Spleen (tissue), 7 donors: ENCODE measurements around the gene FRMD5.

ENCODE experiments used
- POLR2A ChIP-seq, 3 donors: fragments of 450-650 bp; IDR thresholded peaks; one replicate each; pipeline ENCODE4 v1.5.1; 2017; ENCODE audit warnings: antibody characterized with exemption in 3 of 3, mild to moderate bottlenecking in 1 of 3
- POLR2AphosphoS5 ChIP-seq, 3 donors: sonication (generic); formaldehyde crosslinking; IDR thresholded peaks; one replicate each; pipeline ENCODE4 v1.5.1; 2017; ENCODE audit warnings: antibody characterized with exemption in 3 of 3
- TF ChIP-seq, protein P1 (sequence below), 11 experiments: fragments of 200-600 bp in 7 of 11; fragments of 450-650 bp in 4 of 11; sonication (generic) in 4 of 11; IDR thresholded peaks in 8 of 11; conservative IDR thresholded peaks in 3 of 11; 1 replicate in 7 of 11; 2 replicates in 4 of 11; pipeline versions ENCODE4 v1.4.0 to v1.8.0; 2016 to 2021; ENCODE audit warnings: antibody characterized with exemption in 11 of 11, inconsistent platforms in 4 of 11, mild to moderate bottlenecking in 1 of 11
- donor health status: DM: no; HTN: no; CAD: no; lungs with moderate emphysema.
- donor health status: DM: no; HTN: no; CAD: no.
- donor health status: DM: no; HTN: no; CAD: no.

DNA sequence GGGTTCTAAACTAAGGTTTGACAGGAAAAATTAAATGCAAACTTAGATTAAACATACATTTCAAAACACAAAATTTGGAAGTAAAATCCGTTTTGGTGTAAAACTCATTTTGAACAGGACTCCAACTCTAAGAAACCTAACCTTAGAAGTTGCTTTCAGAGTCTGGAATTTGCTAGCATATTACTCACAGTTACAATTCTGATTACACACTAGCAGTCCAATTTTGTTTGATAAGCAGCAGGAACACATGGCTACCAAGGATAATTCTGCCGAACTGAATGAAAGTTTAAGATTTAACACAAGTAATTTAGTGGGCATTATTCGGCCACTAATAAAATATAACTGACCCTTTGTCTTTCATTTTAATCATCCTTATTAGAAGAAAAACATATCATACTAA, 49.6 kb downstream of the FRMD5 start:
- no peak for TF ChIP-seq POLR2A (IDR thresholded peaks at IDR 0.05)
- TF ChIP-seq, protein P1, sequence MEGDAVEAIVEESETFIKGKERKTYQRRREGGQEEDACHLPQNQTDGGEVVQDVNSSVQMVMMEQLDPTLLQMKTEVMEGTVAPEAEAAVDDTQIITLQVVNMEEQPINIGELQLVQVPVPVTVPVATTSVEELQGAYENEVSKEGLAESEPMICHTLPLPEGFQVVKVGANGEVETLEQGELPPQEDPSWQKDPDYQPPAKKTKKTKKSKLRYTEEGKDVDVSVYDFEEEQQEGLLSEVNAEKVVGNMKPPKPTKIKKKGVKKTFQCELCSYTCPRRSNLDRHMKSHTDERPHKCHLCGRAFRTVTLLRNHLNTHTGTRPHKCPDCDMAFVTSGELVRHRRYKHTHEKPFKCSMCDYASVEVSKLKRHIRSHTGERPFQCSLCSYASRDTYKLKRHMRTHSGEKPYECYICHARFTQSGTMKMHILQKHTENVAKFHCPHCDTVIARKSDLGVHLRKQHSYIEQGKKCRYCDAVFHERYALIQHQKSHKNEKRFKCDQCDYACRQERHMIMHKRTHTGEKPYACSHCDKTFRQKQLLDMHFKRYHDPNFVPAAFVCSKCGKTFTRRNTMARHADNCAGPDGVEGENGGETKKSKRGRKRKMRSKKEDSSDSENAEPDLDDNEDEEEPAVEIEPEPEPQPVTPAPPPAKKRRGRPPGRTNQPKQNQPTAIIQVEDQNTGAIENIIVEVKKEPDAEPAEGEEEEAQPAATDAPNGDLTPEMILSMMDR (IDR thresholded peaks at IDR 0.05 in 8 of 11, conservative IDR thresholded peaks at IDR 0.05 in 3 of 11) = no peak
- TF ChIP-seq POLR2AphosphoS5 (IDR thresholded peaks at IDR 0.05) = no peak
